HG02852 (cell line): ENCODE measurements around the gene IPMK.
"Not testable (repeated sequence)": the region's sequence is repeated elsewhere in the genome, so short reads cannot be mapped to it uniquely, and the experiment has no call there.

Experiments used
- ATAC-seq: cut with Tn5 transposase; IDR thresholded peaks from one replicate; pipeline ENCODE4 v1.9.1; 2021; ENCODE audit warnings: mild to moderate bottlenecking, moderate library complexity; ENCODE audit not compliant: unreplicated experiment

IPMK gene

GRCh38 chr10:58229856-58230255 lies 37.8 kb downstream of the IPMK start:
- ATAC-seq: not testable (repeated sequence)

GRCh38 chr10:58225654-58226053 lies 42.0 kb downstream of the IPMK start:
- ATAC-seq: no peak

GRCh38 chr10:58220769-58221451 lies 46.8 kb downstream of the IPMK start:
- ATAC-seq: no peak

- no peak for ATAC-seq
These were observed 47.8 kb downstream of the IPMK start for GRCh38 chr10:58219875-58220274.

GRCh38 chr10:58217612-58218011 lies 50.1 kb downstream of the IPMK start:
- no peak for ATAC-seq

- no peak for ATAC-seq
These were observed 55.1 kb downstream of the IPMK start for GRCh38 chr10:58212622-58213021.

GRCh38 chr10:58210160-58210559 lies 57.5 kb downstream of the IPMK start:
- ATAC-seq: no peak

- no peak for ATAC-seq
These were observed 58.0 kb downstream of the IPMK start for GRCh38 chr10:58209669-58210068.

- ATAC-seq: no peak
These were observed 61.4 kb downstream of the IPMK start for GRCh38 chr10:58206251-58206650.

GRCh38 chr10:58201704-58202103 lies 66.0 kb downstream of the IPMK start:
- peak; percentile 84 for ATAC-seq

- ATAC-seq: no peak
These were observed 78.4 kb downstream of the IPMK start for GRCh38 chr10:58189269-58189668.

GRCh38 chr10:58184120-58184670 lies 83.5 kb downstream of the IPMK start:
- ATAC-seq: no peak

GRCh38 chr10:58180666-58181065 lies 87.0 kb downstream of the IPMK start:
- no peak for ATAC-seq

GRCh38 chr10:58179238-58179637 lies 88.5 kb downstream of the IPMK start:
- no peak for ATAC-seq

- ATAC-seq: no peak
These were observed 88.9 kb downstream of the IPMK start for GRCh38 chr10:58178811-58179210.

GRCh38 chr10:58177362-58177947 lies 90.2 kb downstream of the IPMK start:
- no peak for ATAC-seq

GRCh38 chr10:58175990-58176900 lies 91.4 kb downstream of the IPMK start:
- ATAC-seq: no peak

GRCh38 chr10:58174831-58175230 lies 92.9 kb downstream of the IPMK start:
- ATAC-seq: no peak

- ATAC-seq: no peak
These were observed 94.3 kb downstream of the IPMK start for GRCh38 chr10:58173391-58173790.

GRCh38 chr10:58171146-58171545 lies 96.5 kb downstream of the IPMK start:
- no peak for ATAC-seq

- ATAC-seq: no peak
These were observed 103.2 kb downstream of the IPMK start for GRCh38 chr10:58164517-58164916.
